PC-9 (cell line): ENCODE data around the gene CMKLR1.

Source experiments
- EZH2 ChIP-seq: fragments of 200-600 bp; sonication (generic); IDR thresholded peaks from 2 replicates; pipeline ENCODE4 v1.8.0; 2017; ENCODE audit warnings: antibody characterized with exemption, low read depth
- TF ChIP-seq, protein P1 (sequence below): fragments of 200-600 bp; sonication (generic); conservative IDR thresholded peaks from 2 replicates; pipeline ENCODE4 v1.6.1; 2017; ENCODE audit warnings: mixed run types, antibody characterized with exemption, mild to moderate bottlenecking, moderate library complexity

DNA sequence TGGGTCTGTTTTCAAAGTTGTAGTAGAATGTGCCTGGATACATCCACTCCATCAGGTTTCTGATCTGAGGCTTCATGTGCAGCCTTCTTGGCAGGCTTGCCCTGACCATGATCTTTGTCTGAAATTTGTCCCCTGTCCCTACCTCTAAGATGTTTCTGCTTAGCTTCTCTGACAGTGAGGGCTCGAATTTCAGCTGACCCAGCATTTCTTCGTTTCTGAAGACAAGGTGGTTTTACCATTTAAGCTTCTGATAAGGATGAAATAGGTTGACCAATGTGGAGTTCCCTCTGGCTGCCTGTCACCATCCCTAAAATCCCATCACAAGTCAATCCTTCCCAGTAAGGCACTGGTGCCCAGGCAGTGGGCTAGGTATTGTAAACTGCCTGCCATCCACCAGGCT lies 57.0 kb downstream of the CMKLR1 start:
- TF ChIP-seq, protein P1, sequence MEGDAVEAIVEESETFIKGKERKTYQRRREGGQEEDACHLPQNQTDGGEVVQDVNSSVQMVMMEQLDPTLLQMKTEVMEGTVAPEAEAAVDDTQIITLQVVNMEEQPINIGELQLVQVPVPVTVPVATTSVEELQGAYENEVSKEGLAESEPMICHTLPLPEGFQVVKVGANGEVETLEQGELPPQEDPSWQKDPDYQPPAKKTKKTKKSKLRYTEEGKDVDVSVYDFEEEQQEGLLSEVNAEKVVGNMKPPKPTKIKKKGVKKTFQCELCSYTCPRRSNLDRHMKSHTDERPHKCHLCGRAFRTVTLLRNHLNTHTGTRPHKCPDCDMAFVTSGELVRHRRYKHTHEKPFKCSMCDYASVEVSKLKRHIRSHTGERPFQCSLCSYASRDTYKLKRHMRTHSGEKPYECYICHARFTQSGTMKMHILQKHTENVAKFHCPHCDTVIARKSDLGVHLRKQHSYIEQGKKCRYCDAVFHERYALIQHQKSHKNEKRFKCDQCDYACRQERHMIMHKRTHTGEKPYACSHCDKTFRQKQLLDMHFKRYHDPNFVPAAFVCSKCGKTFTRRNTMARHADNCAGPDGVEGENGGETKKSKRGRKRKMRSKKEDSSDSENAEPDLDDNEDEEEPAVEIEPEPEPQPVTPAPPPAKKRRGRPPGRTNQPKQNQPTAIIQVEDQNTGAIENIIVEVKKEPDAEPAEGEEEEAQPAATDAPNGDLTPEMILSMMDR = no peak
- TF ChIP-seq EZH2 = no peak
